Breast epithelium (tissue), 3 donors: ENCODE measurements around the gene ORMDL3.

Source experiments
- CTCF ChIP-seq, 3 donors: fragments of 450-650 bp; IDR thresholded peaks; one replicate each; pipeline ENCODE4 v1.5.1; 2016 to 2017; ENCODE audit warnings: antibody characterized with exemption in 3 of 3, mild to moderate bottlenecking in 3 of 3, moderate library complexity in 3 of 3
- POLR2A ChIP-seq: fragments of 450-650 bp; IDR thresholded peaks from one replicate; pipeline ENCODE4 v1.6.1; 2016; ENCODE audit warnings: antibody characterized with exemption, mild to moderate bottlenecking, moderate library complexity
- POLR2AphosphoS5 ChIP-seq, 3 donors: sonication (generic); formaldehyde crosslinking; IDR thresholded peaks; one replicate each; pipeline ENCODE4 v1.6.1; 2017; ENCODE audit warnings: antibody characterized with exemption in 3 of 3

DNA sequence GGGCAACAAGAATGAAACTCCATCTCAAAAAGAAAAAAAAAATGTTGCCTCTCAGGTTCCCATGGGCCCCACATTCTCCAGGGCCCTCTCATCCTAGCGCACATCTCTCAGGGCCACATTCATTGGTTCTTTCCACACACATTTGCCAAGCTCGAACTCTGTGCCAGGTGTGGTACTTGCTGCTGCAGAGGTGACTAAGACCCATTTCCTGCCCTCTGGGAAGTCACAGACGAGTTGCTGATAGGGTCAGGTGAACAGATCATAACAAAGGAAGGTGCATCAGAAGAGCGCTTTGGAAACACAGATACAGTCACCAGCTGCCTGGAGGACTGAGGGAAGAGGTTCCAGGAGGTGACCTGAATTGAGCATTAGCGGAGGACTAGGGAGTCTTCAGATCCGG, 36.4 kb upstream of the ORMDL3 start:
- no peak for TF ChIP-seq CTCF (IDR thresholded peaks at IDR 0.05)
- no peak for TF ChIP-seq POLR2AphosphoS5 (IDR thresholded peaks at IDR 0.05)
- TF ChIP-seq POLR2A = no peak
